GM23338 (cell line): ENCODE data around the gene IGF1.

Experiments used
- CREB1 ChIP-seq: fragments of 250-450 bp; sonication (Bioruptor Pico); IDR thresholded peaks from 2 replicates; pipeline ENCODE4 v1.5.0; 2020; ENCODE audit warnings: low read depth, mild to moderate bottlenecking, moderate library complexity
- CTCF ChIP-seq, 2 experiments: fragments of 200-600 bp in 1 of 2; sonication (generic) in 1 of 2; conservative IDR thresholded peaks; 2 replicates each; pipeline versions ENCODE4 v1.5.1 to v1.6.1; 2016 to 2017; ENCODE audit warnings: antibody characterized with exemption in 2 of 2, low read depth in 2 of 2, mild to moderate bottlenecking in 2 of 2, moderate library complexity in 1 of 2
- REST ChIP-seq: IDR thresholded peaks from one replicate; pipeline ENCODE4 v1.6.1; 2018; ENCODE audit warnings: antibody characterized with exemption; ENCODE audit not compliant: unreplicated experiment

GRCh38 chr12:102526656-102527055 is 46.3 kb upstream of the IGF1 start:
- TF ChIP-seq CREB1 (CRISPR knock-in tag) (no peak), CTCF (conservative IDR thresholded peaks at IDR 0.05; ENCODE audit: low read depth in 2 of 2) (no peak), REST (no peak)
